Prostate gland (tissue), 2 donors: ENCODE results near the gene CCT4.

Experiments
- CTCF ChIP-seq, 4 experiments: fragments of 200-600 bp in 2 of 4; fragments of 450-650 bp in 2 of 4; sonication (generic) in 2 of 4; IDR thresholded peaks; 1 replicate in 3 of 4; 2 replicates in 1 of 4; pipeline ENCODE4 v1.5.1; 2016 to 2019; ENCODE audit warnings: antibody characterized with exemption in 4 of 4, mild to moderate bottlenecking in 2 of 4, moderate library complexity in 2 of 4
- POLR2A ChIP-seq: fragments of 450-650 bp; IDR thresholded peaks from one replicate; pipeline ENCODE4 v1.6.1; 2016; ENCODE audit warnings: antibody characterized with exemption, mild to moderate bottlenecking

DNA sequence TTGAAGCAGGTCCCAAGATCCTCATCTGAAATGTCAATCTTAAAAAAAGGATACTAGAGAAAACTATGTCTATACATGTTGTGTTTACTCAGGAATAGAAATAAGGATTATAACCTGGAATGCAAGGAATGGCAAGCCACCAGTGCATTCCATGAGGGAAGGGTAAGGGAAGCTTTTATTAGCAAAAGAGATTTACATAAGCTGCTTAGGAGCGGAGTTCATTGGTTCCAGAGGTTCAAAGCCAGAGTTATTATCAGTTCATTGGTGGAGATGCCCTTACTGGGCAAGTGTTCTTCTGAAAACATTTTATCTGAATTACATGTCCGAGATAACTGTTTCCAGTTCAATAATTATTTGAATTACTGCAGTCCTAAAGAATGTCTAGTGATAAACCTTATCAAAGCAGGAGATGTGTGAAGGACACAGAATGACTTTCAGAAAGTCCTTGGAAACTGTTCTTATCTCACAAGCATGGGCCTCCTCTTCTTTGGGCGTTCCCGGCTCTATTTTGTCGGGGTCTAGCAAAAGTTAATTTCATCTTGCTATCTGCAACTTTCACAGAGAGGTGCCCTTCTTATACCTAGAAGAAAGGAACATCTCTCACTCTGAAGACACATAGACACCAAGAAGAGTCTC, 40.5 kb upstream of the CCT4 start:
- TF ChIP-seq CTCF (IDR thresholded peaks at IDR 0.05) (no peak), POLR2A (no peak)
